GM12892 (cell line): ENCODE results near the gene KIAA0825.

Experiments
- POLR2A ChIP-seq: IDR thresholded peaks from 2 replicates; pipeline ENCODE4 v1.6.1; 2011; ENCODE audit warnings: low read depth, low read length, control low read depth
- POLR2AphosphoS5 ChIP-seq: IDR thresholded peaks from 2 replicates; pipeline ENCODE4 v1.6.1; 2011; ENCODE audit warnings: low read depth, low read length, control low read depth
- TAF1 ChIP-seq: IDR thresholded peaks from 2 replicates; pipeline ENCODE4 v1.6.1; 2011; ENCODE audit warnings: low read depth, mild to moderate bottlenecking, control low read depth, low read length, borderline replicate concordance

- TF ChIP-seq POLR2A (no peak), POLR2AphosphoS5 (no peak), TAF1 (no peak)
Measured at GRCh38 chr5:94558028-94558427, 60.4 kb downstream of the KIAA0825 start.
